Esophagus squamous epithelium (tissue), 5 donors: Measurements from ENCODE around the gene GPC5. TPM values are rescaled to one million over a fixed set of nuclear protein-coding genes. Genes with fewer than 3 reads are reported as not detected.

Experiments used
- DNase-seq: peaks from one replicate; lab custom pipeline; 2025; lab: John Stamatoyannopoulos, UW
- H3K27ac ChIP-seq, 4 donors: fragments of 200-600 bp; sonication (generic); one replicate each; pipeline ENCODE4 v1.5.1; 2016 to 2019; ENCODE audit warnings: mild to moderate bottlenecking in 1 of 4
- H3K27me3 ChIP-seq, 4 donors: fragments of 200-600 bp; sonication (generic); 1 replicate in 3 of 4; 2 replicates in 1 of 4; pipeline versions ENCODE4 v1.5.1 to v1.6.0; 2017 to 2021; ENCODE audit warnings: antibody characterized with exemption in 1 of 4
- H3K36me3 ChIP-seq, 3 donors: fragments of 200-600 bp; sonication (generic); one replicate each; pipeline ENCODE4 v1.5.1; 2016 to 2019
- H3K4me1 ChIP-seq, 3 donors: fragments of 200-600 bp; sonication (generic); one replicate each; pipeline ENCODE4 v1.5.1; 2017 to 2019
- H3K4me3 ChIP-seq, 4 donors: fragments of 200-600 bp; sonication (generic); 1 replicate in 3 of 4; 2 replicates in 1 of 4; pipeline ENCODE4 v1.5.1; 2016 to 2019; ENCODE audit warnings: mild to moderate bottlenecking in 2 of 4, moderate library complexity in 1 of 4
- H3K9me3 ChIP-seq, 3 donors: fragments of 200-600 bp; sonication (generic); one replicate each; pipeline ENCODE4 v1.5.1; 2016 to 2019
- CTCF ChIP-seq, 6 experiments: fragments of 450-650 bp in 4 of 6; fragments of 200-600 bp in 2 of 6; sonication (generic) in 2 of 6; IDR thresholded peaks; one replicate each; pipeline ENCODE4 v1.5.1; 2016 to 2019; ENCODE audit warnings: antibody characterized with exemption in 6 of 6, mild to moderate bottlenecking in 4 of 6, moderate library complexity in 4 of 6
- POLR2A ChIP-seq, 4 donors: fragments of 450-650 bp; IDR thresholded peaks; one replicate each; pipeline ENCODE4 v1.6.1; 2017; ENCODE audit warnings: antibody characterized with exemption in 4 of 4, mild to moderate bottlenecking in 4 of 4, moderate library complexity in 3 of 4
- WGBS, 2 donors: methylation state at CpG; one replicate each; pipeline ENCODE4 v1.1.5; 2018; 5-methylcytosine and 5-hydroxymethylcytosine counted together
- intact Hi-C: fragments of 100-400 bp; cut with DNase I; formaldehyde crosslinking; loops from one replicate; pipeline ENCODE4 v1.15.0; 2022
- total RNA-seq, 4 donors: library from RNA; depleted of rRNA; stranded (reverse); fragments of >200 nt; gene quantifications; one replicate each; pipeline ENCODE4 v1.1.0, GENCODE V29; 2016
- donor health status: DM: yes; HTN: yes; CAD: no.

GPC5 gene
- total RNA-seq, 4 donors from 2014 or later: not detected

DNA sequence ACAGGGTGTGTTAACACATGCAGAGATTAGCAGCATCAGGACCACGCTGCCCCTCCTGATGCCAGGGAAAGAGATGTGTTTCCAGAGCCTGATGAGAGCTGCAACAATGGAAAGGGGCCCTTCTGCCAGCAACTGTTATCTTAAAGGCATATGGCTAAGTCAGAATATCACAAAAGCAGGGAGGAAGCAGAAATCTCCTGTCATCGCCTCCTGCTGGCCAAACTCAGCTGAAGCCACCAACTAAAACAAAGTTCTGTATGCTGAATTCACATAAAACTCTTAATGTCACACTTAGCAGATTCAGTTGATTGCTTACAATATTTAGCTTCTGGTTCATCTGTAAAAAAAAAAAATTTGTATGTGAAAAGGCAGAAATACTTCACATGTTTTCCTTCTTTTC, 178.2 kb downstream of the GPC5 start:
- Histone ChIP-seq H3K27me3 (no peaks in the 10 kb centered on the region), H3K27ac (no peak overlapping the region), H3K36me3 (no peaks in the 10 kb centered on the region), H3K4me1 (no peaks in the 10 kb centered on the region), H3K4me3 (no peak overlapping the region), H3K9me3 (no peaks in the 10 kb centered on the region)
- 37 to 53% methylated on average over 2 of the region's 2 CpGs for WGBS, 2 donors
- DNase-seq: no peak
- intact Hi-C loops: no loop called here
- TF ChIP-seq CTCF (IDR thresholded peaks at IDR 0.05): no peak
- no peak for TF ChIP-seq POLR2A (IDR thresholded peaks at IDR 0.05)

DNA sequence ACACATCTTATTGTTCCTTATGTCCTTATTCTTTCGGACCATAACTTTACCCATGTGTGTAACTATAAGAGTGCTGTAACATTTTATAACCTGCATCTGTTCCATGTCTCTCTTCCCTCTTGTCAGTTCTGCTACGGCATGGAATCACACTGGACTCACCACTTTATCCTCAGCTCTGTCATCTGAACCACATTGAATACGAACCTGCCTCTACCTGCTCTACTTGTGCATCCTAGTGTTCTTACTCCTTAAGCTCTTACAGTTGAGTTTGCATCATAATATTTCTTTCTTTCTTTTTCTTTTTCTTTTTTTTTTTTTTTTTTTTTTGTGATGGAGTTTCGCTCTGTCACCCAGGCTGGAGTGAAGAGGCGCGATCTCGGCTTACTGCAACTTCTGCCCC, 180.9 kb downstream of the GPC5 start:
- Histone ChIP-seq H3K27me3 (no peaks in the 10 kb centered on the region), H3K27ac (no peak overlapping the region), H3K4me1 (no peaks in the 10 kb centered on the region), H3K9me3 (no peaks in the 10 kb centered on the region), H3K4me3 (no peak overlapping the region), H3K36me3 (no peaks in the 10 kb centered on the region)
- TF ChIP-seq CTCF (IDR thresholded peaks at IDR 0.05): no peak
- TF ChIP-seq POLR2A (IDR thresholded peaks at IDR 0.05): no peak
- WGBS, 2 donors: 87 to 94% methylated on average over 6 to 7 of the region's 7 CpGs
- intact Hi-C loops: no loop called here
- no peak for DNase-seq

- no peak overlapping the region for H3K4me3 ChIP-seq
- TF ChIP-seq CTCF (IDR thresholded peaks at IDR 0.05) (no peak), POLR2A (IDR thresholded peaks at IDR 0.05) (no peak)
- H3K36me3 ChIP-seq: no peaks in the 10 kb centered on the region
- no peak for DNase-seq
- H3K4me1 ChIP-seq: no peaks in the 10 kb centered on the region
- no peaks in the 10 kb centered on the region for H3K27me3 ChIP-seq
- no peaks in the 10 kb centered on the region for H3K9me3 ChIP-seq
- H3K27ac ChIP-seq: no peak overlapping the region
- intact Hi-C loops: no loop called here
- WGBS, 2 donors: 53 to 66% methylated on average over 2 of the region's 2 CpGs
Observed at GRCh38 chr13:91580749-91581148, 182.3 kb downstream of the GPC5 start.

DNA sequence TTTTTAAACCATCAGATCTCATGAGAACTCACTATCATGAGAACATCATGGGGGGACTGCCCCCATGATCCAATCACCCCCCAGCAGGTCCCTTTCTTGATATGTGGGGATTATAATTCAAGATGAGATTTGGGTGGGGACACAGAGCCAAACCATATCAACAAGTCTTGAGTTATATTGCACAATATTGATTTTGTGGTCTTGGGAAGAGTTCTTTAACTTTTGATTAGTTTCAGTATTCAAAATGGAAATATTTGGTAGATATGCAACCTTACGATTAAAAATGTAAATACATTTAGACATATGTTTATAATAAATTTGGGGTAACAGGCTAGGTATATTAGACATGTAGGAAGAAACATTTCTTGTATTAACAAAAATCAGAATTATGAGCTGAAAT, 188.2 kb downstream of the GPC5 start:
- Histone ChIP-seq H3K27ac (no peak overlapping the region), H3K36me3 (no peaks in the 10 kb centered on the region), H3K27me3 (no peaks in the 10 kb centered on the region), H3K4me1 (no peaks in the 10 kb centered on the region), H3K4me3 (no peak overlapping the region), H3K9me3 (no peaks in the 10 kb centered on the region)
- DNase-seq: no peak
- TF ChIP-seq CTCF (IDR thresholded peaks at IDR 0.05) (no peak), POLR2A (IDR thresholded peaks at IDR 0.05) (no peak)
- intact Hi-C loops: no loop called here
- 72 to 77% methylated on average over 1 of the region's 1 CpG for WGBS, 2 donors

GRCh38 chr13:91588541-91588940, 190.1 kb downstream of the GPC5 start:
- no peak for DNase-seq
- Histone ChIP-seq H3K9me3 (peaks cover 0 to 9% (median 4%) of the 10 kb centered on the region in 3 donors), H3K4me1 (no peaks in the 10 kb centered on the region), H3K4me3 (no peak overlapping the region), H3K27ac (no peak overlapping the region), H3K36me3 (no peaks in the 10 kb centered on the region), H3K27me3 (no peaks in the 10 kb centered on the region)
- no peak for TF ChIP-seq CTCF (IDR thresholded peaks at IDR 0.05)
- no peak for TF ChIP-seq POLR2A (IDR thresholded peaks at IDR 0.05)
- intact Hi-C loops: no loop called here
